Endometrial microvascular endothelial cells (primary cell): ENCODE data around the gene HOXC9. TPM values are rescaled to one million over a fixed set of nuclear protein-coding genes. Genes with fewer than 3 reads are reported as not detected.
"Not testable (repeated sequence)": the region's sequence is repeated elsewhere in the genome, so short reads cannot be mapped to it uniquely, and the experiment has no call there.

Experiments
- in situ Hi-C: cut with HindIII; loops from 2 replicates; pipeline ENCODE4 v1.10.0; 2017; ENCODE audit warnings: low sequenced_read_pairs, low pct_unique_long_range_greater_than_20kb; ENCODE audit errors: inconsistent ontology term
- total RNA-seq: library from RNA; depleted of rRNA; stranded (reverse); fragments of >200 nt; gene quantifications from one replicate; pipeline ENCODE4 v1.2.3, GENCODE V29; 2015; ENCODE audit errors: inconsistent ontology term

The HOXC9 gene
- total RNA-seq, 1 donor from 2014 or later, result not detected

GRCh38 chr12:54041097-54041690 is 41.2 kb downstream of the HOXC9 start:
- in situ Hi-C loops, result no loop called here

GRCh38 chr12:54042033-54042432 is 42.1 kb downstream of the HOXC9 start:
- in situ Hi-C loops, result not testable (repeated sequence)

GRCh38 chr12:54042970-54043853 is 43.3 kb downstream of the HOXC9 start:
- in situ Hi-C loops, result no loop called here

- in situ Hi-C loops, result no loop called here
Measured at GRCh38 chr12:54044425-54045103, 44.6 kb downstream of the HOXC9 start.

- in situ Hi-C loops, result no loop called here
Measured at GRCh38 chr12:54045401-54045800, 45.4 kb downstream of the HOXC9 start.

- in situ Hi-C loops, result no loop called here
Measured at GRCh38 chr12:54045868-54046521, 46.0 kb downstream of the HOXC9 start.

- in situ Hi-C loops, result no loop called here
Measured at GRCh38 chr12:54046809-54047159, 46.8 kb downstream of the HOXC9 start.

GRCh38 chr12:54047160-54047963 is 47.4 kb downstream of the HOXC9 start:
- in situ Hi-C loops, result no loop called here

- in situ Hi-C loops, result no loop called here
Measured at GRCh38 chr12:54047964-54048303, 48.0 kb downstream of the HOXC9 start.

- in situ Hi-C loops, result no loop called here
Measured at GRCh38 chr12:54048406-54049093, 48.6 kb downstream of the HOXC9 start.

GRCh38 chr12:54049108-54049507 is 49.1 kb downstream of the HOXC9 start:
- in situ Hi-C loops, result no loop called here

- in situ Hi-C loops, result no loop called here
Measured at GRCh38 chr12:54050482-54050810, 50.5 kb downstream of the HOXC9 start.

GRCh38 chr12:54051026-54051842 is 51.3 kb downstream of the HOXC9 start:
- in situ Hi-C loops, result no loop called here

GRCh38 chr12:54051874-54052437 is 52.0 kb downstream of the HOXC9 start:
- in situ Hi-C loops, result no loop called here

GRCh38 chr12:54052438-54053002 is 52.6 kb downstream of the HOXC9 start:
- in situ Hi-C loops, result no loop called here
